ENCODE results near the gene SRPK1. TPM values are rescaled to one million over a fixed set of nuclear protein-coding genes. Genes with fewer than 3 reads are reported as not detected.

The SRPK1 gene
- total and polyA plus RNA-seq, 2 of the 13 experiments (the other 11 are each of a cell fraction or from before 2014, with no cell fraction given), result 56.4 to 142 TPM

- TF ChIP-seq ZNF850 (CRISPR knock-in tag; conservative IDR thresholded peaks at IDR 0.05) (0 out of 2 replicates have a peak, but pooled peaks have one; percentile 74), ZNF446 (CRISPR knock-in tag; IDR thresholded peaks at IDR 0.05) (no peak), ZNF629 (CRISPR knock-in tag; conservative IDR thresholded peaks at IDR 0.05) (peak; percentile 15; the same call in 1 of the 2 replicates), UBTF (CRISPR knock-in tag; IDR thresholded peaks at IDR 0.05) (peak; percentile 63), DMAP1 (CRISPR knock-in tag; IDR thresholded peaks at IDR 0.05) (peak; percentile 41), MLLT10 (CRISPR knock-in tag; IDR thresholded peaks at IDR 0.05) (no peak), EEA1 (CRISPR knock-in tag; IDR thresholded peaks at IDR 0.05; ENCODE audit: borderline replicate concordance) (peak; percentile 93; the same call in 1 of the 2 replicates), MBD4 (IDR thresholded peaks at IDR 0.05; ENCODE audit: borderline replicate concordance, low read length) (no peak), ZNF331 (CRISPR knock-in tag; IDR thresholded peaks at IDR 0.05) (peak; percentile 58; the same call in 1 of the 2 replicates), ZNF644 (CRISPR knock-in tag; IDR thresholded peaks at IDR 0.05; ENCODE audit: low read depth) (no peak), WIZ (CRISPR knock-in tag; IDR thresholded peaks at IDR 0.05) (peak; percentile 37; the same call in 1 of the 2 replicates), ZBTB26 (CRISPR knock-in tag; IDR thresholded peaks at IDR 0.05; ENCODE audit: borderline replicate concordance) (0 out of 2 replicates have a peak, but pooled peaks have one; percentile 36), FOXA1 (IDR thresholded peaks at IDR 0.05) (no peak), FOXA1 (CRISPR knock-in tag; IDR thresholded peaks at IDR 0.05) (peak; percentile 77), HMGXB3 (CRISPR knock-in tag; IDR thresholded peaks at IDR 0.05; ENCODE audit: borderline replicate concordance) (no peak), ZFP36L2 (CRISPR knock-in tag; IDR thresholded peaks at IDR 0.05) (no peak), ZSCAN21 (CRISPR knock-in tag; IDR thresholded peaks at IDR 0.05; ENCODE audit: borderline replicate concordance) (no peak), ZNF562 (CRISPR knock-in tag; IDR thresholded peaks at IDR 0.05; ENCODE audit: borderline replicate concordance) (no peak), ZBTB38 (CRISPR knock-in tag; IDR thresholded peaks at IDR 0.05) (peak; percentile 63; the same call in 1 of the 2 replicates), ZNF333 (CRISPR knock-in tag; IDR thresholded peaks at IDR 0.05; ENCODE audit: borderline replicate concordance) (0 out of 2 replicates have a peak, but pooled peaks have one; percentile 19), ARID2 (CRISPR knock-in tag; IDR thresholded peaks at IDR 0.05; ENCODE audit: borderline replicate concordance) (no peak), ELF4 (CRISPR knock-in tag; IDR thresholded peaks at IDR 0.05; ENCODE audit: borderline replicate concordance) (no peak)
Observed at GRCh38 chr6:35919827-35920751, 809 bp downstream of the SRPK1 start (continued).

Measured in HepG2 (cell line).